Measurements from ENCODE around the gene SBF2.
"Not testable (repeated sequence)": the region's sequence is repeated elsewhere in the genome, so short reads cannot be mapped to it uniquely, and the experiment has no call there.

The SBF2 gene

GRCh38 chr11:9941991-9942390 lies 352.0 kb downstream of the SBF2 start:
- no peak overlapping the region for H3K9ac ChIP-seq (ENCODE audit: low read length)
- no peaks in the 10 kb centered on the region for H3K79me2 ChIP-seq (ENCODE audit: insufficient read depth, low read length)
- no peaks in the 10 kb centered on the region for H3K9me2 ChIP-seq (ENCODE audit: low read depth, low read length)
- H2AFZ ChIP-seq (ENCODE audit: low read length) = no peak overlapping the region
- no peaks in the 10 kb centered on the region for H4K20me1 ChIP-seq (ENCODE audit: insufficient read depth, low read length)
- H3K27ac ChIP-seq (ENCODE audit: low read depth, low read length, poor library complexity, severe bottlenecking) = no peak overlapping the region
- H3K4me1 ChIP-seq (ENCODE audit: insufficient read depth, low read length, severe bottlenecking) = no peaks in the 10 kb centered on the region
- H3F3A ChIP-seq (ENCODE audit: insufficient read depth, low read length) = no peaks in the 10 kb centered on the region
- H3K4me3 ChIP-seq (ENCODE audit: low read depth, low read length, poor library complexity, severe bottlenecking) = no peak overlapping the region
- no peaks in the 10 kb centered on the region for H3K36me3 ChIP-seq (ENCODE audit: insufficient read depth, low read length)
- no peak overlapping the region for H3K4me2 ChIP-seq (ENCODE audit: low read length)
- TF ChIP-seq EZH2 (IDR thresholded peaks at IDR 0.05; ENCODE audit: borderline replicate concordance, low read length) = no peak
- TF ChIP-seq CTCF (IDR thresholded peaks at IDR 0.05; ENCODE audit: low read length) = no peak
- H3K9me3 ChIP-seq (ENCODE audit: low read length) = no peaks in the 10 kb centered on the region
- no peaks in the 10 kb centered on the region for H3K27me3 ChIP-seq (ENCODE audit: insufficient read depth, low read length)

- not testable (repeated sequence) for H3K9ac ChIP-seq (ENCODE audit: low read length); H4K20me1 ChIP-seq (ENCODE audit: insufficient read depth, low read length); H2AFZ ChIP-seq (ENCODE audit: low read length); H3K36me3 ChIP-seq (ENCODE audit: insufficient read depth, low read length); H3K4me3 ChIP-seq (ENCODE audit: low read depth, low read length, poor library complexity, severe bottlenecking); H3K27ac ChIP-seq (ENCODE audit: low read depth, low read length, poor library complexity, severe bottlenecking); H3F3A ChIP-seq (ENCODE audit: insufficient read depth, low read length); H3K27me3 ChIP-seq (ENCODE audit: insufficient read depth, low read length); H3K79me2 ChIP-seq (ENCODE audit: insufficient read depth, low read length); H3K9me3 ChIP-seq (ENCODE audit: low read length); H3K9me2 ChIP-seq (ENCODE audit: low read depth, low read length); H3K4me2 ChIP-seq (ENCODE audit: low read length); H3K4me1 ChIP-seq (ENCODE audit: insufficient read depth, low read length, severe bottlenecking)
Measured at GRCh38 chr11:9939150-9939549, 354.9 kb downstream of the SBF2 start.

DNA sequence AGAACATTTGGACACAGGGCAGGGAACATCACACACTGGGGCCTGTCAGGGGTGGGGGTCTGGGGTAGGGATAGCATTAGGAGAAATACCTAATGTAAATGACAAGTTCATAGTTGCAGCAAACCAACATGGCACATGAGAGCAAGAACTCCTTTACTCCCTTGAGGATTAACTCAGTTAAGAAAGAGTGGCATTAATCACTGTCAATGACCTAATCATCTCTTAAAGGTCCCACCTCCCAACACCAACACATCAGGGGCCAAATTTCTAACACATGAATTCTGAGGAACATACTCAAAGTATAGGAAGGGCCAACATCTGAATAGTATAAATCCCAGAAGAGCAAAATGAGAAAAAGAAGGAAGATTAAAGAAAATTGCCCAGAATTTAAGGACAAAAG lies 357.3 kb downstream of the SBF2 start:
- no peaks in the 10 kb centered on the region for H4K20me1 ChIP-seq (ENCODE audit: insufficient read depth, low read length)
- no peaks in the 10 kb centered on the region for H3K27me3 ChIP-seq (ENCODE audit: insufficient read depth, low read length)
- no peak overlapping the region for H3K4me2 ChIP-seq (ENCODE audit: low read length)
- no peaks in the 10 kb centered on the region for H3K4me1 ChIP-seq (ENCODE audit: insufficient read depth, low read length, severe bottlenecking)
- H3K9ac ChIP-seq (ENCODE audit: low read length) = no peak overlapping the region
- no peak for TF ChIP-seq CTCF (IDR thresholded peaks at IDR 0.05; ENCODE audit: low read length)
- no peak for TF ChIP-seq EZH2 (IDR thresholded peaks at IDR 0.05; ENCODE audit: borderline replicate concordance, low read length)
- H3K9me2 ChIP-seq (ENCODE audit: low read depth, low read length) = no peaks in the 10 kb centered on the region
- no peak overlapping the region for H3K27ac ChIP-seq (ENCODE audit: low read depth, low read length, poor library complexity, severe bottlenecking)
- no peak overlapping the region for H2AFZ ChIP-seq (ENCODE audit: low read length)
- H3F3A ChIP-seq (ENCODE audit: insufficient read depth, low read length) = no peaks in the 10 kb centered on the region
- H3K4me3 ChIP-seq (ENCODE audit: low read depth, low read length, poor library complexity, severe bottlenecking) = no peak overlapping the region
- no peaks in the 10 kb centered on the region for H3K9me3 ChIP-seq (ENCODE audit: low read length)
- no peaks in the 10 kb centered on the region for H3K79me2 ChIP-seq (ENCODE audit: insufficient read depth, low read length)
- H3K36me3 ChIP-seq (ENCODE audit: insufficient read depth, low read length) = no peaks in the 10 kb centered on the region

DNA sequence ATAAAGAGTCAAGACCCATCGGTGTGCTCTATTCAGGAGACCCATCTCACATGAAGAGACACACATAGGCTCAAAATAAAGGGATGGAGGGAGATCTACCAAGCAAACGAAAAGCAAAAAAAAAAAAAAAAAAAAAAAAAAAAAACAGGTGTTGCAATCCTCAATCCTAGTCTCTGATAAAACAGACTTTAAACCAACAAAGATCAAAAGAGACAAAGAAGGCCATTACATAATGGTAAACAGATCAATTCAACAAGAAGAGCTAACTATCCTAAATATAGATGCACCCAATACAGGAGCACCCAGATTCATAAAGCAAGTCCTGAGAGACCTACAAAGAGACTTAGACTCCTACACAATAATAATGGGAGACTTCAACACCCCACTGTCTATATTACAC lies 361.2 kb downstream of the SBF2 start:
- not testable (repeated sequence) for H3K36me3 ChIP-seq (ENCODE audit: insufficient read depth, low read length); H3K4me2 ChIP-seq (ENCODE audit: low read length); H3K4me1 ChIP-seq (ENCODE audit: insufficient read depth, low read length, severe bottlenecking); H3K4me3 ChIP-seq (ENCODE audit: low read depth, low read length, poor library complexity, severe bottlenecking); H3K9me3 ChIP-seq (ENCODE audit: low read length); H3K9me2 ChIP-seq (ENCODE audit: low read depth, low read length); H3K9ac ChIP-seq (ENCODE audit: low read length); H2AFZ ChIP-seq (ENCODE audit: low read length); H3K27ac ChIP-seq (ENCODE audit: low read depth, low read length, poor library complexity, severe bottlenecking); H3K79me2 ChIP-seq (ENCODE audit: insufficient read depth, low read length); H4K20me1 ChIP-seq (ENCODE audit: insufficient read depth, low read length); H3F3A ChIP-seq (ENCODE audit: insufficient read depth, low read length); H3K27me3 ChIP-seq (ENCODE audit: insufficient read depth, low read length)

- not testable (repeated sequence) for H3K9me2 ChIP-seq (ENCODE audit: low read depth, low read length); H4K20me1 ChIP-seq (ENCODE audit: insufficient read depth, low read length); H3F3A ChIP-seq (ENCODE audit: insufficient read depth, low read length); H3K4me1 ChIP-seq (ENCODE audit: insufficient read depth, low read length, severe bottlenecking); H3K79me2 ChIP-seq (ENCODE audit: insufficient read depth, low read length); H3K36me3 ChIP-seq (ENCODE audit: insufficient read depth, low read length); H3K27me3 ChIP-seq (ENCODE audit: insufficient read depth, low read length); H3K9ac ChIP-seq (ENCODE audit: low read length); H3K27ac ChIP-seq (ENCODE audit: low read depth, low read length, poor library complexity, severe bottlenecking); H2AFZ ChIP-seq (ENCODE audit: low read length); H3K9me3 ChIP-seq (ENCODE audit: low read length)
- peak overlapping the region; percentile 41 for H3K4me2 ChIP-seq (ENCODE audit: low read length)
- peak overlapping the region; percentile 34 for H3K4me3 ChIP-seq (ENCODE audit: low read depth, low read length, poor library complexity, severe bottlenecking)
Measured at GRCh38 chr11:9930562-9931331, 363.3 kb downstream of the SBF2 start.

All from OCI-LY1 (cell line).